CD1c-positive myeloid dendritic cell (primary cell): ENCODE data around the gene KCNK10.
A peak's percentile ranks its signal among the peaks of the same experiment; 100 is the strongest.

ENCODE experiments used
- DNase-seq: peaks from one replicate; pipeline ENCODE4 v3.0.0-alpha.2; 2016; ENCODE audit errors: extremely low spot score

KCNK10 gene, protein sequence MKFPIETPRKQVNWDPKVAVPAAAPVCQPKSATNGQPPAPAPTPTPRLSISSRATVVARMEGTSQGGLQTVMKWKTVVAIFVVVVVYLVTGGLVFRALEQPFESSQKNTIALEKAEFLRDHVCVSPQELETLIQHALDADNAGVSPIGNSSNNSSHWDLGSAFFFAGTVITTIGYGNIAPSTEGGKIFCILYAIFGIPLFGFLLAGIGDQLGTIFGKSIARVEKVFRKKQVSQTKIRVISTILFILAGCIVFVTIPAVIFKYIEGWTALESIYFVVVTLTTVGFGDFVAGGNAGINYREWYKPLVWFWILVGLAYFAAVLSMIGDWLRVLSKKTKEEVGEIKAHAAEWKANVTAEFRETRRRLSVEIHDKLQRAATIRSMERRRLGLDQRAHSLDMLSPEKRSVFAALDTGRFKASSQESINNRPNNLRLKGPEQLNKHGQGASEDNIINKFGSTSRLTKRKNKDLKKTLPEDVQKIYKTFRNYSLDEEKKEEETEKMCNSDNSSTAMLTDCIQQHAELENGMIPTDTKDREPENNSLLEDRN

DNA sequence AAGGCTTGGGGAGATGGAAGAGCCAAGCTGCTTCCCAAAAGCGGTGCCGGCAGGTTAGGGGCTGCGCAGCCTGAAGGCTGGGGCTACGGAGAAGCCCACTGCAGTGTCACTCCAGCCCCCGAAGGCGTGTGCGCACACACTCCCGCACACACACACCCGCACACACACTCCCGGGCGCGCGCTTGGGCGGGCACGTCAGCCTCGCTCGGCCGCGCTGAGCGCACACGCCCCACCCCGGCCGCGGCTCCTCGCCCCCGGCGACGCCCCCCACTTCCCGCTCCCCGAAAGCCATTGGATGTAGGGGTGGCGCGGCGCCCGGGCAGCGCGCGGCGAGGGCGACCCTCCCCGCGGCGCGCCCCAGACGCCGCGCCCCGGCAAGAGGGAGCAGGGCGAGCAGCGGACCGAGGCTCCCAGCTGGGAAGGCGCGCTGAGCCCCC is at the start of gene KCNK10:
TSS of gene KCNK10 (minus strand) at position 184 of the 437 bp plus-strand sequence. CDS start 471 bp downstream, outside the sequence.
- DNase-seq, result no peak

DNA sequence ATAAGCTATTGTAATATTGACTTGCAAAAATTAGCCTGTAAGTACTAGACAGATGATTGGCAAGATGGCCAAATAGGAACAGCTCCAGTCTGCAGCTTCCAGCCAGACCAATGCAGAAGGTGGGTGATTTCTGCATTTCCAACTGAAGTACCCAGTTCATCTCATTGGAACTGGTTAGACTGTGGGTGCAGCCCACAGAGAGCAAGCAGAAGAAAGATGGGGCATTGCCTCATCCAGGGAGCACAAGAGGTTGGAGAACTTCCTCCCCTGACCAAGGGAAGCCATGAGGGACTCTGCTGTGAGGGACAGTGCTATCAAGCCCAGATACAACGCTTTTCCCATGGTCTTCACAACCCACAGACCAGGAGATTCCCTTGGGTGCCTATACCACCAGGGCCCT is 46.4 kb upstream of the KCNK10 start:
- DNase-seq, result no peak

DNA sequence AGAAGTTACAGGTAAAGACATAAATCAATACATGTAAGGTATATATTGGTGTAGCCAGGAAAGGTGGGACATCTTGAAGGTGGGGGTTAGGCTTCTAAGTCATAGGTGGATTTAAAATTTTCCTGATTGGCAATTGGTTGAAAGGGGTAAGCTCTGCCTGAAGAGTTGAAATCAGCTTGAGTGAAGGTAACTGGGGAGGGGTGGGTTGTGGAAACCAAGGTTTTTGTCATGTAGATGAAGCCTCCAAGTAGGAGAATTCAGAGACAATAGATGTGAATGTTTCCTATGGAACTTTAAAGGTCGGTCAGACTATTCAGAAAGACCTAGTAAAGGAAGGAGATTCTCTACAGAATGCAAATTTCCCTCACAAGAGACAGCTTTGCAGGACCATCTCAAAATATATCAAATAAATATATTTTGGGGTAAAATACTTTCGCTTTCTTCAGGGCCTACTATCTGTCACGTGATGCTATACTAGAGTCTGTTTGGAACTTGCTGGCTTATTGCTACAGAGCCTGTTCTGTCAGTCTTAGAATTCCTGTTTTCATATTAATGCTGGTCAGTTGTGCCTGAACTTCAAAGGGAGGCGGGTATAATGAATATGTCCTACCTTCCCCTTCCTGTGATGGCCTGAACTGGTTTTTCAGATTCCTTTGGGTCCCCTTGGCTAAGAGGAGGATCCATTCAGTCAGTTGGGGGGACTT is 41.8 kb upstream of the KCNK10 start:
- no peak for DNase-seq

DNA sequence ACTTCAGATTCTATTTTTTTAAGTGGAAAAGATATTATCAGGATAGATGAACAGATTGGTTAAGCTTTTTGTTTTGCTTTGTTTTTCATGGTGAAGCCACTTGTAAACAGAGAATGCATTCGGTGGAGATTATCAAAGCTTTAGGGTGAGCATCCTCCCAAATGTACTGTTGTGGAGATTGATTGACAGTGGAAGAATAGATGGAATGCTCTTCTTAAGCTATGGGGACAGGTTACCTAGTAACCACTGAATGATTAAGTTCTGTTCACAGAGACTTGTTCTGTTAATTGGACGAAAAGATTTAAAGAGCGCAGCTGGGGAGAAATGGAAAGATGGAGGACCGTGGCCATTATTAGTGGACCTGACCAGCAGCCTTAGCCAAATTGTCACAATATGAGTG is 40.6 kb upstream of the KCNK10 start:
- DNase-seq, result no peak

DNA sequence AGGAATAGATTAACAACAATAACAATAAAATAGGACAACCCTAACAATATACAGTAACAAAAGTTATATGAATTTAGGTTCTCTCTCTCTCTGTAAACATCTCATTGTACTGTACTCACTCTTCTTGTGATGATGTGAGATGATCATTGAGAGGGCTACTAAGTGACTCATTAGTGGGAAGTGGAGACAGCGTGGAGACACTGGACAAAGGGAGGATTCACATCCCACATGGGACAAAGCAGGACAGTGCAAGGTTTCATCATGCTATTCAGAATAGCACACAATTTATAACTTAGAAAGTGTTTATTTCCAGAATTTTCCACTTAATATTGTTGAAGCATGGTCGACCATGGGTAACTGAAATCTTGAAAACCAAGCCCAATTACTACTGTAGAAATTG is 36.4 kb upstream of the KCNK10 start:
- no peak for DNase-seq

DNA sequence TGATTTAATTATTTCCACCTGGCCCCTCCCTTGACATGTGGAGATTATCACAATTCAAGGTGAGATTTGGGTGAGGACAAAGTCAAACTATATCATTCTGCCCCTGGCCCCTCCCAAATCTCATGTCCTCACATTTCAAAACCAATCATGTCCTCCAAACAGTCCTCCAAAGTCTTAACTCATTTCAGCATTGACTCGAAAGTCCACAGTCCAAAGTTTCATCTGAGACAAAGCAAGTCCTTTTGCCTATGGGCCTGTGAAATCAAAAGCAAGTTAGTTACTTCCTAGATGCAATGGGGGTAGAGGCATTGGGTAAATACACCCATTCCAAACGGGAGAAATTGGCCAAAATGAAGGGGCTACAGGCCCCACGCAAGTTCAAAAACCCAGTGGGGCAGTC is 31.3 kb upstream of the KCNK10 start:
- DNase-seq, result no peak

DNA sequence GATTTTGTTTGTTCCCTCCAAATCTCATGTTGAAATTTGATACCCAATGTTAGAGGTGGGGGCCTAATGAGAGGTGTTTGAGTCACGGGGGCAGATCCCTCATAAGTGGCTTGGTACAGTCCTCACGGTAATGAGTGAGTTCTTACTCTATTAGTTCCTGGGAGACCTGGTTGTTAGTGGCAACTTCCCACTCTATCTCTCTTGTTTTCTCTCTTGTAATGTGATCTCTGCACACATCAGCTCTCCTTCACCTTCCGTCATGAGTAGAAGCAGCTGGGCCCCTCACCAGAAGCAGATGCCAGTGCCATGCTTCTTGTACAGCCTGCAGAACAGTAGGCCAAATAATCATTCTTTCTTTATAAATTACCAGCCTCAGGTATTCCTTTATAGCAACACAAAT is 29.6 kb upstream of the KCNK10 start:
- no peak for DNase-seq

DNA sequence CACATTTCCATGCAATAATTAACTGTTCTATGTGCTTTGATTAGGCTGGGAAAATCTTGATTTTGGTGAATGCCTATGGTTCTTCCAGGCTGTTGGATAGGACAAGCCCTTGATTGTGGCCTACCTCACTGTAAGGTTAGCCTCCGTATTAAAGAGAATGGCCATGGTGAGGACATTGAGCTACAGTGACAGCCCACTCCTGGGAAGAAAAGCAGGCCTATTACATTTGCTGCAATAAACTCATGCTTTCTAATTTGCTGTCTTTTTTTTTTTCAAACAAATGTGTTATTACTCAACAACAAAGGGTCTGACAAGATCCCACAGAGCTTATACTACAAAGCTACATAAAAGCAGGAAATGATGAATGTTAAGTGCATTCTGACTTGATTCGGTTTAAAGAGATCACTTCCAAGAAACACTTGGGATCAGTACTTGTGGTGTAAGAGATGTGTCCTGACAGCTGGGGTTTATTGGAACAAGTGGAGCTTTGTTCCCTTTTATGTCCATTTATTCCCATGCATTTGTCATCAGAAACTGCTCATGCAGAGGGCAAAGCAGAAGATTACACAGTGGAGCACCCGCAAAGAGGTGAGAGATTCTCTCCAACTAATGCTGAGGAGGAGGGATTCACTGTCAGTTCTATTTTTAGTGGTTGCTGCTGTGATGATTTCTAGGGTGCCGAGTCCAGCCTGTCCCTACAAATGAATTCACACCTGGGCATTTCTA is 29.1 kb upstream of the KCNK10 start:
- DNase-seq, result no peak

DNA sequence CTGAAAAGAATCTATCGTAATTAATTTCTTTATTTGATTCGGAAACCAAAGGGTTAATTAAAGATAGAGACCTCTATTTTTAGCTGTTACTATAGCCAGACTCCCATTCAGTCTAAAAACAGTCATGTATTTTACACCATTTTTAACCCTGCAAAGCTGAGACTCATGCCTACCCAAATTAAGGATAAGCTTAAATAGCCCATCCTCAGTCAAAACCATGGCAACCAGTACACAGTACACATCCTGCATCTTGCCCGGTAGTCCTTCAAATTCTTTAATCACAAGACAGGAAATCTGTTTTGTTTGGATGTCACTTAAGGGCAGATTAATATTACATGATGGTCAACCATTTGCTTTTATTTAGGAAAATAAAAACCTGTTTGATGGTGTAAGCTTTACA is 25.5 kb upstream of the KCNK10 start:
- DNase-seq, result no peak

DNA sequence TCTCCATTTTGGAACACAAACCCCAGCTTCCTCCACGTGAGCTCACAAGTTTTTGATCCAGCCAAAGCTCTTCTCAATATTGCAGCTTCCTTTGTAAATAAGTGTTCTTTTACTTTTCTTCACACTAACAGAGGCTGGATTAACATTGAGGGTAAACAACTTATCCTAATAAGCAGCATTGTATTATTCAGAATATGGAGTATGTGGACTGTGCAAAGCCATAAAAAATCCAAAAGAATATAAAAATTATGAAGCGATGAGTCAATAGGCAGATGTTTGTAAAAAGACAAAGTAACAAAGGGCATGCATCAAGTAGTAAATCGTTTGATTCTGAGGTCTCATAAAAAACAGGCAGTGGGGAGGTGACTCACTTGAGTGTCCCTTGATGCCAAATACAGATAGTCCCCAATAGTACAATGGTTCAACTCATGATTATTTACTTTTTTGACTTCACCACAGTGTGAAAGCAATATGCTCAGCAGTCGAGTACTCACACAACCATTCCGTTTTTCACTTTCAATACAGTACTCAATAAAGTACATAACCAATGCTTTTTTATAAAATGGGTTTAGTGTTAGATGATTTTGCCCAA is 23.1 kb upstream of the KCNK10 start:
- DNase-seq, result no peak

DNA sequence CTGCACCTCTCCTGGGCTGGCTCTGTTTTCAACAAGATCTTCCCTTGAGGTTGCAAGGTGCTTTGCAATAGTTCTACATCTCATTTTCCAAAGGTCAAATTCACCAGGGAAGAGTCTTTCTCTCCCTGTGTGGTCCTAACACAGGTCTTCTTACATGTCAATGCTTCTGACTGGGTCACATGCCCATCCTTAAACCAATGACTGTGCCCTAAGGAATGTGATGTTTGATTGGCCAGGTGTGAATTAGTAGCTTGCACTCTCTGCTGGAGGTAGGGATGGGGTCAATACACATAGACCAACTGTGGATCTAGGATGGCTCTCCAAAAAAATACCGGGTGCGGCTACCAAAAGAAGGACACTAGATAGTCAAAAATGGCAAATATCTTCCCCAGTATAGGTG is 19.9 kb upstream of the KCNK10 start:
- DNase-seq, result no peak

DNA sequence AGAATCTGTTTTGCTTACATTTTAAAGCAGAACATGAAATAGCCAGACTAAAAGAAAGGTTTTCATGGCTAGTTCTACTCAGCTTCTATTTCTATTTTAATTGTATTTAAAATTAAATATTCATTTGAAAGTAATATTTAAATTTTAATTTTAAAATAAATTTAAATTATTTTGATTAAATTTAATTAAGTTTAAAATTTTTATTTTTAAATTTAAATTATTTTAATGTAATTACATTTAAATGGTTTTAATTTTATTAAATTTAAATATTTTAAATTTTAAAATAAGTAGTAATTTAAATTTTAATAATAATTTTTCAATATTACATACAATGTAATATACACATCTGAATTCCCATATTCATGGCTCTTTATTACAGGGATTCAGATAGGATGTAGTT is 17.3 kb upstream of the KCNK10 start:
- DNase-seq, result no peak

DNA sequence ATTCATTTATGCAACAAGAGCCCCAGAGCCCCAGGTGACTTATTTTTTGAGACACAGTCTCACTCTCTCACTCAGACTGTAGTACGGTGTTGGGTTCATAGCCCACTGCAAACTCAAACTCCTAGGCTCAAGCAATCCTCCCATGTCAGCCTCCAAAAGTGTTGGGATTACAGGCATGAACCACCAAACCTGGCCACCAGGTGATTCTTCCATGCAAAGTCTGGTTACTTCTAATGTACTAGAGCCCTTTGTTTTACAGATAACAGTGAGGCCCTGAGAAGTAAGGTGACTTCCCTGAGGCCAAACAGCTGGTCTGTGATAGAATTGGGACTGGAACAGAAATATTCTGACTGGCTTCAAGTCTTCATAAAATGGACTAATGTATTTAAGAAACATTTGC is 10.0 kb upstream of the KCNK10 start:
- DNase-seq, result no peak

DNA sequence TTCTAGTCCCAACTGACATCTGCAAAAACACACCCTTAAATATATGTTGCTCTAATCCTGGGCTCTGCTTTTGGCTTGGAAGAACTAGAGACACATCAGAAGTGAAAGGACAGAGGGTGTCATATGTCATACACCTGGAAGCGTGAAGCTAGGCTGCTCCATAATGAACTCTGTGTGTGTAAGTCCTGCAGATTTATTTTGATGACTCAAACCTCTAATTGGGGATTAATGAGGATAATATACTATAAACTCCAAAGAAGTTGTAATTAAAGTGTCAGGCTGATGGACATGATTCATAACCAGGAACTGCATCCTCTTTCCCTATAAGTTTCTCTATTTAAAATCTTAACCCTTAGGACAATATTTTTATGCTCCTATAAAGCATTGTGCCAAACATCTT is 4.4 kb upstream of the KCNK10 start:
- DNase-seq, result no peak

DNA sequence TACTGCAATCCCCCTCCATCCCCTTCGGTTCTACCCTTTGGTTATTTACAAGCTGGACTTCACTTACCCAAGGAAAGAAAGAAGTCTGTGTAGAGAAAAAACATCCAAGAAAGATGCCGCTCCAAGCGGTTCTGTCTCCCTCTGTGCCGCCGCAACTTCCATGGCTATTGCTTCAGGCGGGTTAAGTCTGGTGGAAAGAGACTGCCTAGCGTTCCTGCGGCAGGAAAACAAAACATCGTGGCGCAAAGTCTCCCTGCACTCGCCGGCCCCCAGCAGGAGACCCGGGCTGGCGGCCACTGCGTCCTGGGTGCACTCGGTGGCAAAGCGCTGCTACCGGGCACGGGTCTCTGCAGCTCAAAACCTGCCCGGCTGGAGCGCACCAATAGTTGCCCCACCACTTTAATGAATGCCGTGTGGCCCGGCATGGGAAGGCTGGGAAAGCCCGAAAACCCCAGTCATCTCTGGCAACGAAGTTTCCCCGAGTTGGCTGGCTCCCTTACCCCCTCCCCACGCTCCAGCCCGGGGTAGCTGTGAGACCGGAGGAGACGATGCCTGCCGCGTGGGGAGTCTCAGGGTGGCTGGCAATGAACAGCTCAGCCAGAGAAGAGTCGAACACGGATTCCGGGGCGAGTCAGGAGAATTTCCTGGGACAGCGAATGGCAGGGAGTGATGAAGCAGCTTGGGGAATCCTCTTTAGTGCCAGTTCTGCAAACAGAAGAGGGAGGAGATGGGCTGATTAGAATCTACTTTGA is 3.5 kb upstream of the KCNK10 start:
- no peak for DNase-seq

DNA sequence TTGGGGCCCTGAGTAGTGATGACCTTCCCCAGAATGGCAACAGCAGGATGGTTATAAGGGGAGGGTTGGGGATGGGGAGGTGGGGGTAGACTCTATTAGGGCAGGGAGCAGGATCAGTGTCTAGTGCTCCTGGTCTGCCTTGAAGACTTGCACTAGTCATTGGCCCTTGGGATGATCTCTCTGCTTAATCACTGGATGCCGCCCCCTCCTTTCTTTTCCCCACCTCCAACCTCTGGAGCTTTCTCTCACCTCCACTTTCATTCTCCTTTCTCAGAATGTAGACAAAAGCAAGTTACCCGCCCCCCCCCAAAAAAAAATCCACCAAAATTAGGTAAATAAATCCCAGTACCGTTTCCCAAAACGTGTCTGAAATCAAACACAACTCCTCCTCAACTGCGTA is 2.8 kb upstream of the KCNK10 start:
- DNase-seq, result no peak

DNA sequence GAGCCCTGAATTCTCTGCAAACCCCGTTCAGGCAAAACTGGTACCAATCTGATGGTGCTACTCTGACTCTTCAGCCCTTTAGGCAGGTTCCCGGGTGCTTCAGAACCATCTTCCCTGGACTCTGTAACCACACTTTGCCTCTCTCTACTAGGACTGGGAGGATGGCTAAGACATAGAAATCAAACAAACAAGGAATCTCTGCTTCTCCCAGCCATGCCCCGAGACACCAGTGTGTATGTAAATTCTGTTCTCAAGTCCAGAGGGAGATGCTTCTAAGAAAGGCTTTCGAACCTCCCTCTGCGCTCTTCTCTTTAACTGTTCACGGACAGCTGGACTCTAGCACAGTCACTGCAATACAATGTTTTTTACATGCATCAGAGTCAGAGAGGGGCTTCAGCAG is 1.9 kb upstream of the KCNK10 start:
- DNase-seq, result no peak

DNA sequence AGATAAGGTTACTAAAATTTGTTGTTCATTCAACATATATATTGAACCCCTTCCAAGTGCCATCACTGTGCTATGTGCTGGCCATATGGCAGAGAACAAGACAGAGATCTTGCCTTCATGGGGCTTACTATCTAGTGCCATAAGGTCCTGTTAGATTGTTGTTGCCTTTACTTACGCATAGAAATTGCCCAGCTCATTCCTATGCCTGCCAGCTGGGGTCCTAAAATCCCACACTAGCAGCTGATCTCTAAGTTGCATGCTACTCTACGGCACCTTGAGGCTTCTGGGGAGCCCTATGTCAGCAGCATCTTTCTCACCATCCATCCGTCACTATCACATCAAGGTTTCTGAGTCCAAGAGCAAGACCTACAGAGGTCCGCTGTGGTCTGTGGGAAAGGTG is 1.4 kb upstream of the KCNK10 start:
- DNase-seq, result no peak

DNA sequence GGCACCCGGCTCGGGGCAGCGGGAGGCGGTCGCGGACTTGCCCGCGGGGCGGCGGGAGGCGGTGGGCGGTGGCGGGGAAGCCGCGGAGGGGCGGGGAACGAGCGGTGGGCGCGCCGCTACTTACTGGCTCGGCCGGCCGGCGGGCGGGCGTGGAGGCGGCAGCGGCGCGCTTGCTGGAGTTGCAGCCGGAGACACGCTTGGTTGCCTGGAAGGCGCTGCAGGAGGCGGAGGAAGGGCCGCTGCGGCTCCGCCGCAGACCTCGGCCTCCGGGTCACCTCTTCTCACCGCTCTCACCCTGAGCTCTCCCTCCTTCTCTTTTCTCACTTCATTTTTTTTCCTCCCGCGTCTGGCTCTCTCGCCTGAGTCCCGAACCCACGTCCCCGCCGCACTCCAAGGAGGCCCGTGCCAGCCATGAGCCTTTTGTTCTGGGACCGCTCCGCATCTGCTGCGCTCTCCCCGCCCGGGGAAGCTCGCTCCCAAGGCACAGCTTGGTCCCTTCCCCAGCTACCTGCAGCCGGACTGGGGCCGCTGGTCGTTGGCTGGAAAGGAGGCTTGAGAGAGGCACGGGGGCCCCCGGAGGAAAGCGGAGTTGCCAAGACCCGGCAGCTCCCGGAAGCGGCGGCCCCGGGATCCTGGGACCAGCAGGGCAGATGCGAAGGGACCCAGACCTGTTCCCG is 592 bp upstream of the KCNK10 start:
- DNase-seq, result peak; percentile 5

DNA sequence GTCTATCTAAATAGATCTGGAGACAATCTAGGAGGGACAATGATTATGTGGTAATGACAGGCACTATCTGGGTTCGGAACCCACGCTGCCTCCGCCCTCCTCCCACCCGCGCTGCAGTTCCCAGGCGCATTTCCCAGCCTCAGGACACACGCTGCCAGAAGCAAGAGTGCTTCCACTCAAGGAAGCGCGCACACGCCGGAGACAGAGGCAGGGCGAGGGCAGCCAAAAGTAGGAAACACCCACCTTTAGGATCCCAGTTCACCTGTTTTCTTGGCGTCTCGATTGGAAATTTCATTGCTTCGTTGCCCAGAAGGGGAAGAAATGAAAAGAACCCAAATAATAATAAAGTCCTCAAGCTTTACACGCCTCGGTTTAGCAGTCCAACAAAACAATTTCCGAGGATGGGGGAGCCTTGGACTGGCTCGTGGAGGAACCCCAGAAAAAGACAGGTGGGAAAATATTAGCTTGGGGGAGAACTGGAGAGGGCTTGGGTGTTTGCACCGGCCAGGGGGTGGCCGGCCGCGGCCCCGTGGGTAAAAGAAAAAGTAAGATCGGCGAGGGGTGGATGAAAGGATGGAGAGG is 474 bp downstream of the KCNK10 start:
- no peak for DNase-seq
